ENCODE measurements around the gene DTX2. TPM values are rescaled to one million over a fixed set of nuclear protein-coding genes. Genes with fewer than 3 reads are reported as not detected.
"Not testable (repeated sequence)": the region's sequence is repeated elsewhere in the genome, so short reads cannot be mapped to it uniquely, and the experiment has no call there.

Gene DTX2
- total RNA-seq, 4 donors from 2014 or later, result 73.0 to 169 (median 119) TPM

DNA sequence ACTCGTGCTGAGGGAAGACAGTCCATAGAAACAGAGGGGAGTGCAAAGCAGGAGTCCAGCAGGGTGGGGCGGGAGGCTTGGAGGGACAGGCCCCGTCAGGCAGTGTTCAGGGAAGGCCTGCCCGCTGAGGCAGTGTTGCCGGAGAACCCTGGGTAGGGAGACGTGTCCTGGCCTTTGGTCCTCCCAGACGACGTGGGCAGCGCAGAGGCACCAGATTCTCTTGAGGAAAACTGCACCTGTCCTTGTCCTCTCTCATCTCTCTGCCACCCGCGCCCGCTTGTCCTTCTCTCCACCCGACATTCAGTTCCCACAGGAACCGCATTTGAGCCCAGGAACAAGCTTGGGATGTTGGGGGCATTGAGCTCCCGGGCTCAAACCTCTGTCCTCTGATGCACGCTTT, 34.2 kb downstream of the DTX2 start:
- H3K27ac ChIP-seq; DNase-seq; intact Hi-C loops (cut with DNase I; ENCODE audit: low total_unique reads); H3K27me3 ChIP-seq; H3K4me1 ChIP-seq; H3K4me3 ChIP-seq; H3K9me3 ChIP-seq; H3K36me3 ChIP-seq; in situ Hi-C loops (cut with MboI; ENCODE audit: low pct_ligation_motif_present in 1 of 4, low pct_unique_long_range_greater_than_20kb in 1 of 4, low sequenced_read_pairs in 3 of 4): not testable (repeated sequence)
- WGBS, 2 donors (ENCODE audit: low coverage in 1 of 2), result 88% methylated on average over 15 of the region's 16 CpGs; no CpG with 5 or more reads in 1 of the 2 donors

DNA sequence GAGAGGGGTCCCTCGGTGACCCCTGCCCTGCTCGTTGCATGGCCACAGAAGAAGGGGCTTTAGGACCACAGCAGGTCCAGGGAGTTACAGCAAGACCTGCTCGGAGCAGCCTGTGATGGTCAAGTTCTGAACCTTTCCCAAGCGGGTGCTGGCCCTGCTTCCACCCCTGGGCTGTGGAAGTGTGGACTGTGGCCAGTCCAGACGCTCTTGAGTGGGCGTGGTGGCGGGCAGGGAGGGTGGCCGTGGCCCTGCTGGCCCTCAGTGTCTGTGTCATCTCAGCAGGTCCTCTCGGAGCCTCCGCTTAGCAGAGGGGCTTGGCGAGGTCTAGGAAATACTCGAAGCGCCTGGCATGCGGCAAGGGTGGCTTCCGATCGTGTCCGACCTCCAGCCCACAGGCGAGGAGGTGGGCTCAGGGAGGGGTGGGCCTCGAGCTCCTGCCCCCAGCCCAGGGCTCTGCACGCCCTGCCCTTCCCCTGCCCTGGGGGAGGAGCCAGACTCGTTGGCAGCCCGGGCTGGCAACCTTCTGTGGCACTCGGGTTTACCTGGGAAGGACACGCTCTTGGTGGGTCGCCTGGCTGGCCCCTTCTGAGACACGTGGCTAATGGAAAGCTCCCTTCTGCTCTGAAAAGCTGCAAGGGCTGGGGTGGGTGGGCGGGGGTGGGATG, 36.5 kb downstream of the DTX2 start:
- in situ Hi-C loops (cut with MboI; ENCODE audit: low pct_ligation_motif_present in 1 of 4, low pct_unique_long_range_greater_than_20kb in 1 of 4, low sequenced_read_pairs in 3 of 4); DNase-seq; H3K4me3 ChIP-seq; H3K27ac ChIP-seq; H3K9me3 ChIP-seq; H3K4me1 ChIP-seq; H3K36me3 ChIP-seq; H3K27me3 ChIP-seq; intact Hi-C loops (cut with DNase I; ENCODE audit: low total_unique reads): not testable (repeated sequence)
- WGBS, 2 donors (ENCODE audit: low coverage in 1 of 2), result 84% methylated on average over 5 of the region's 27 CpGs; no CpG with 5 or more reads in 1 of the 2 donors

DNA sequence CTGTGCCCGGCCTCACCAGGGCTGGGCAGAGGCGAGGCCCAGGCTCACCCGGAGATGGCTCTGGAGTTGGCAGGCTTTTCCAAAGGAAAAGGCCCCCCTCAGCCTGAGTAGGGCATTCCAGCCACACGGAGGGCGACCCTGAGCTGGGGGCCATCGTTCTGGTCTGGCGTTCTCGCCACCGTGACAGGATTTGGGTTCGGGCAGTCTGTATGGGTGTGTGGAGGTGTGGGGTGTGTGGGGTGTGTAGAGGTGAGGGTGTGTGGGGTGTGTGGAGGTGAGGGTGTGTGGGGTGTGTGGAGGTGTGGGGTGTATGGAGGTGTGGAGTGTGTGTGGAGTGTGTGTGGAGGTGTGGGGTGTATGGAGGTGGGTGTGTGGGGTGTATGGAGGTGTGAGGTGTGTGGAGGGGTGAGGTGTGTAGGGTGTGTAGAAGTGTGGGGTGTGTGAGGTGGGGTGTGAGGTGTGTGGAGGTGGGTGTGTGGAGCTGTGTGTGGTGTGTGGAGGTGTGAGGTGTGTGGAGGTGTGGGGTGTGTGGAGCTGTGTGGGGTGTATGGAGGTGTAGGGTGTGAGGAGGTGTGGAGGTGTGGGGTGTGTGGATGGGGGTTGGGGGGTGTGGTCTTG, 37.2 kb downstream of the DTX2 start:
- WGBS, 2 donors (ENCODE audit: low coverage in 1 of 2), result 81% methylated on average over 7 of the region's 10 CpGs; no CpG with 5 or more reads in 1 of the 2 donors
- H3K27me3 ChIP-seq; H3K4me1 ChIP-seq; H3K4me3 ChIP-seq; H3K27ac ChIP-seq; intact Hi-C loops (cut with DNase I; ENCODE audit: low total_unique reads); in situ Hi-C loops (cut with MboI; ENCODE audit: low pct_ligation_motif_present in 1 of 4, low pct_unique_long_range_greater_than_20kb in 1 of 4, low sequenced_read_pairs in 3 of 4); H3K9me3 ChIP-seq; H3K36me3 ChIP-seq; DNase-seq: not testable (repeated sequence)

DNA sequence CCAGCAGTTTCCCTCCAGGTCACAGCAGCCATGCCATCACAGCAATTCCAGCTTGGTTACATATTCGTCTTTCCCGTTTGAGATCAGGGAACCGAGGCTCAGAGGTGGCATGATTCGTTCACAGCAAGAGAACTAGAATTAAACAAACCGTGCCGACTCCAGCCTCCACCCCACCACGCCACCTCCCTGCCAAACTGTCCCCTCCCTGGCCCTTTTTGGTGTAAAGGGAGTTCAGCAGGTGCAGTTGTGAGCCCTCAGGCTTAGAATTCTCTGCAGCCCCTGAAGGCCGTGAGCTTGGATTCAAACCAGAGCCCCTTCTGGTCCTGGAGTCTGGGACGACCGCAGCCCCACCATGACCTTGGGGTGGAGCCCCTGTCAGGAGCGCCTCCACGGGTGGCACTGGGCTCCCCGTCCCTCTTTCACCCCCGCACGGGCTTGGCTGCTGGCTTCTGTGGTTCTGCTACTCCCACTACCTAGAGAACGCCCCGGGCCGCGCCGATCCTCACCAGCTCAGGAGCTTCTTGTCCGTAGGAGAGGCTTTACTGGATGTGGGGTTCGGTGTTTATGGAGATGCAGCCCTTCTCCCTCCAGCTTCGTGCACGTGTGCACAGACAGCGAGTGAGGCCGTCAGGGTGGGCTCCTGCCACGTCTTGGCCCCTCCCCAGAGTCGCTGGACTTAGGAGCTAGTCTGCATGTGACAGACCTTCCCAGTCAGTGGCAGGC, 37.9 kb downstream of the DTX2 start:
- in situ Hi-C loops (cut with MboI; ENCODE audit: low pct_ligation_motif_present in 1 of 4, low pct_unique_long_range_greater_than_20kb in 1 of 4, low sequenced_read_pairs in 3 of 4); DNase-seq; H3K36me3 ChIP-seq; H3K27ac ChIP-seq; H3K4me3 ChIP-seq; H3K9me3 ChIP-seq; intact Hi-C loops (cut with DNase I; ENCODE audit: low total_unique reads); H3K4me1 ChIP-seq; H3K27me3 ChIP-seq: not testable (repeated sequence)
- 77% methylated on average over 15 of the region's 28 CpGs; no CpG with 5 or more reads in 1 of the 2 donors for WGBS, 2 donors (ENCODE audit: low coverage in 1 of 2)

GRCh38 chr7:76499924-76500241, 38.4 kb downstream of the DTX2 start:
- DNase-seq; H3K27ac ChIP-seq; intact Hi-C loops (cut with DNase I; ENCODE audit: low total_unique reads); H3K27me3 ChIP-seq; H3K4me1 ChIP-seq; H3K4me3 ChIP-seq; H3K9me3 ChIP-seq; H3K36me3 ChIP-seq: not testable (repeated sequence)
- in situ Hi-C loops (cut with MboI; ENCODE audit: low pct_ligation_motif_present in 1 of 4, low pct_unique_long_range_greater_than_20kb in 1 of 4, low sequenced_read_pairs in 3 of 4), result loop anchor here in 1 of 4 donors (25.0 kb wide), 1 partner anchor 512 kb away; no protein-coding TSS in a partner anchor
- 67% methylated on average over 1 of the region's 19 CpGs; no CpG with 5 or more reads in 1 of the 2 donors for WGBS, 2 donors (ENCODE audit: low coverage in 1 of 2)

GRCh38 chr7:76502224-76502623, 40.7 kb downstream of the DTX2 start:
- H3K27ac ChIP-seq; H3K9me3 ChIP-seq; DNase-seq; intact Hi-C loops (cut with DNase I; ENCODE audit: low total_unique reads); H3K4me1 ChIP-seq; H3K27me3 ChIP-seq; H3K4me3 ChIP-seq: not testable (repeated sequence)
- 80% methylated on average over 13 of the region's 13 CpGs; no CpG with 5 or more reads in 1 of the 2 donors for WGBS, 2 donors (ENCODE audit: low coverage in 1 of 2)
- in situ Hi-C loops (cut with MboI; ENCODE audit: low pct_ligation_motif_present in 1 of 4, low pct_unique_long_range_greater_than_20kb in 1 of 4, low sequenced_read_pairs in 3 of 4), result loop anchor here in 1 of 4 donors (25.0 kb wide), 1 partner anchor 510 kb away; no protein-coding TSS in a partner anchor
- peaks cover 0 to 21% (median 2%) of the 10 kb centered on the region in 4 donors for H3K36me3 ChIP-seq

DNA sequence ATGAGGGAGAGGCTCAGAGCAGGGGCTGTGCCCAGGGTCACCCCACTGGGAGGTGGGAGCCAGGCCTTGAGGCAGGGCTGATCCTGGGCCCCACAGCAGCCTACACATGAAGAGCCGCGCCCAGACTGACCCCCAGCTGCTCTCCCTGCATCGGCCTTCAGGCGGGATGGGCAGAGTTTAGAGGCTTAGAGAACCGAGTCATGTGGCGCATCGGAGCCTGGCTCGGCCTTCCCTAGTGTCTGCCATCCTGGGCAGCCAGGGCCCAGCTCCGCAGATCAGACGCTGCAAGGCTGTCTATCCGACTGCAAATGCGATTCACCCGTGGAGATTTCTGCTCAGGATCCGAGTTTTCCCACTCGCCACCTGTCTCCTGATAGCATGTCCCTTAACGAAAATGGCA, 41.3 kb downstream of the DTX2 start:
- H3K27me3 ChIP-seq; H3K27ac ChIP-seq; intact Hi-C loops (cut with DNase I; ENCODE audit: low total_unique reads); DNase-seq; H3K4me3 ChIP-seq; H3K4me1 ChIP-seq; H3K9me3 ChIP-seq: not testable (repeated sequence)
- 98% methylated on average over 8 of the region's 16 CpGs; no CpG with 5 or more reads in 1 of the 2 donors for WGBS, 2 donors (ENCODE audit: low coverage in 1 of 2)
- in situ Hi-C loops (cut with MboI; ENCODE audit: low pct_ligation_motif_present in 1 of 4, low pct_unique_long_range_greater_than_20kb in 1 of 4, low sequenced_read_pairs in 3 of 4), result loop anchor here in 1 of 4 donors (25.0 kb wide), 1 partner anchor 509 kb away; no protein-coding TSS in a partner anchor
- peaks cover 0 to 21% (median 2%) of the 10 kb centered on the region in 4 donors for H3K36me3 ChIP-seq

DNA sequence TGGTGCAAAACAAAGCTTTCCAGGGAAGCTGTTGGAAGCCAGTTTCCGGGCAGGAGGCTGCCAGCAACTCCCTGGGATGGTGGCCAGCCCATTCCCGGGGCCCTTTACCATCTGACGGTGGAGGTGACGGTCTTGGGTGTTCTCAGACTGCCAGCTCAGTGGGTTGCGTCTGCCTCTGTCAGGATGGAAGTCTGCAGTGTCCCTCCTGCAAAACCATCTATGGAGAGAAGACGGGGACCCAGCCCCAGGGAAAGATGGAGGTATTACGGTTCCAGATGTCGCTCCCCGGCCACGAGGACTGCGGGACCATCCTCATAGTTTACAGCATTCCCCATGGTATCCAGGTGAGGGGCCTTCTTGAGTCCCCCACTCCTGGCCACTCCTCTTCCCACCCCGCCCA, 41.7 kb downstream of the DTX2 start:
- intact Hi-C loops (cut with DNase I; ENCODE audit: low total_unique reads); H3K27ac ChIP-seq; H3K4me1 ChIP-seq; DNase-seq; H3K9me3 ChIP-seq; H3K27me3 ChIP-seq; H3K4me3 ChIP-seq: not testable (repeated sequence)
- H3K36me3 ChIP-seq, result peaks cover 0 to 21% (median 2%) of the 10 kb centered on the region in 4 donors
- WGBS, 2 donors (ENCODE audit: low coverage in 1 of 2), result 87% methylated on average over 11 of the region's 12 CpGs; no CpG with 5 or more reads in 1 of the 2 donors
- in situ Hi-C loops (cut with MboI; ENCODE audit: low pct_ligation_motif_present in 1 of 4, low pct_unique_long_range_greater_than_20kb in 1 of 4, low sequenced_read_pairs in 3 of 4), result loop anchor here in 1 of 4 donors (25.0 kb wide), 1 partner anchor 509 kb away; no protein-coding TSS in a partner anchor

GRCh38 chr7:76504351-76505167, 43.0 kb downstream of the DTX2 start:
- in situ Hi-C loops (cut with MboI; ENCODE audit: low pct_ligation_motif_present in 1 of 4, low pct_unique_long_range_greater_than_20kb in 1 of 4, low sequenced_read_pairs in 3 of 4), result loop anchor here in 1 of 4 donors (25.0 kb wide), 1 partner anchor 508 kb away; no protein-coding TSS in a partner anchor
- H3K4me3 ChIP-seq; H3K4me1 ChIP-seq; H3K9me3 ChIP-seq; H3K27ac ChIP-seq; intact Hi-C loops (cut with DNase I; ENCODE audit: low total_unique reads); DNase-seq; H3K27me3 ChIP-seq: not testable (repeated sequence)
- H3K36me3 ChIP-seq, result peaks cover 0 to 21% (median 2%) of the 10 kb centered on the region in 4 donors
- 91% methylated on average over 18 of the region's 33 CpGs; no CpG with 5 or more reads in 1 of the 2 donors for WGBS, 2 donors (ENCODE audit: low coverage in 1 of 2)

Measured in transverse colon (tissue), 4 donors.